B cell (primary cell): Measurements from ENCODE around the gene DUS2.

Experiments used
- CTCF ChIP-seq: fragments of 200-600 bp; IDR thresholded peaks from one replicate; pipeline ENCODE4 v1.8.0; 2022; ENCODE audit warnings: antibody characterized with exemption, mild to moderate bottlenecking
- EZH2 ChIP-seq: IDR thresholded peaks from 2 replicates; pipeline ENCODE4 v1.6.1; 2012; ENCODE audit warnings: borderline replicate concordance, low read depth, mild to moderate bottlenecking, moderate library complexity, low read length; ENCODE audit not compliant: insufficient read depth, poor library complexity, severe bottlenecking

- TF ChIP-seq EZH2: no peak
- no peak for TF ChIP-seq CTCF
Measured at GRCh38 chr16:68049449-68049848, 26.4 kb downstream of the DUS2 start.
